Measurements from ENCODE around the gene PDE3A. TPM values are rescaled to one million over a fixed set of nuclear protein-coding genes. Genes with fewer than 3 reads are reported as not detected.

PDE3A gene
- total and polyA plus RNA-seq, 3 donors from 2014 or later: 1.6 to 4.8 (median 2.7) TPM

DNA sequence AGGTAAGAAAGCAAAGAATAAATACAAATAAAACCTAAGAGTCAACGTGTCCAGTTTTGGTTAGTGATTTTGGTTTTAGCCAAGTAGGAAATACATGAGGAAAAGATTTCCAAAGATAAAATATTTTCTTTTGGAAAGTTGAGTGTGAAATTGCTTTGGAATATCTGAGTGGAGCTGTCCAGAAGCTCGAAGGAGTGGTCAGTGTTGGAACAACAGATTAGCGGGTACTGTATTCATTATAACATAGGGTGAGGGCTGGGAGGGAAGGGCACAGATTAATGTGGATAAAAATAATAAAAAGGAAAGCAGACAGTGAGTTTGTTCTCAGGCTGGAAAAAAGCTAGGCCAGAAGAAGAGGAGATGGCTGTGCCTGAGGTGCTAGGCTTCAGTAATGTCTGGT lies 225.3 kb downstream of the PDE3A start:
- no peak for DNase-seq
- Histone ChIP-seq H3K27me3 (no peaks in the 10 kb centered on the region), H3K36me3 (ENCODE audit: low read depth, missing control alignments) (no peaks in the 10 kb centered on the region), H3K4me1 (no peaks in the 10 kb centered on the region), H3K4me3 (no peak overlapping the region), H3K9me3 (no peaks in the 10 kb centered on the region), H3K27ac (no peak overlapping the region)
- TF ChIP-seq, protein P1, sequence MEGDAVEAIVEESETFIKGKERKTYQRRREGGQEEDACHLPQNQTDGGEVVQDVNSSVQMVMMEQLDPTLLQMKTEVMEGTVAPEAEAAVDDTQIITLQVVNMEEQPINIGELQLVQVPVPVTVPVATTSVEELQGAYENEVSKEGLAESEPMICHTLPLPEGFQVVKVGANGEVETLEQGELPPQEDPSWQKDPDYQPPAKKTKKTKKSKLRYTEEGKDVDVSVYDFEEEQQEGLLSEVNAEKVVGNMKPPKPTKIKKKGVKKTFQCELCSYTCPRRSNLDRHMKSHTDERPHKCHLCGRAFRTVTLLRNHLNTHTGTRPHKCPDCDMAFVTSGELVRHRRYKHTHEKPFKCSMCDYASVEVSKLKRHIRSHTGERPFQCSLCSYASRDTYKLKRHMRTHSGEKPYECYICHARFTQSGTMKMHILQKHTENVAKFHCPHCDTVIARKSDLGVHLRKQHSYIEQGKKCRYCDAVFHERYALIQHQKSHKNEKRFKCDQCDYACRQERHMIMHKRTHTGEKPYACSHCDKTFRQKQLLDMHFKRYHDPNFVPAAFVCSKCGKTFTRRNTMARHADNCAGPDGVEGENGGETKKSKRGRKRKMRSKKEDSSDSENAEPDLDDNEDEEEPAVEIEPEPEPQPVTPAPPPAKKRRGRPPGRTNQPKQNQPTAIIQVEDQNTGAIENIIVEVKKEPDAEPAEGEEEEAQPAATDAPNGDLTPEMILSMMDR (IDR thresholded peaks at IDR 0.05): no peak
- no peak for TF ChIP-seq POLR2A (IDR thresholded peaks at IDR 0.05)
- WGBS, 2 donors: 73 to 89% methylated on average over 3 of the region's 3 CpGs
- intact Hi-C loops (cut with DNase I; ENCODE audit: low total_unique reads): no loop called here

DNA sequence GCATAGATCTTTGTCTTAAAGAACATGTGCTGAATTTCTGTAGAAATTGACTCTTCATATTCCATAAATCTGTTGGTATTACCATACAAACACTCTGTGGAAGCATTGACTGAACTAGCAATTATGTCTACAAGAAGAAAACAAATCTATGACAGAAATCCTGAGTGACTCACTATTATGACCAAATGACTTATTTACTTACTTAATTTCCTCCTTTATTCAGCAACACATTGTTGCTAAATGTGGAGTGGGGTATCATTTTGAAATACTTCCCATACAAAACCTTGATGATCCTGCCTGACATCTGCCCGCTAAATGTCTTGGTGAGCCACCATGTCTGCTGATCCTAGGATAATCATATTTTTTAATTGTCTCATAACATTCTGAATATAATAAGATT lies 227.7 kb downstream of the PDE3A start:
- H3K27ac ChIP-seq: no peak overlapping the region
- no peak for TF ChIP-seq POLR2A (IDR thresholded peaks at IDR 0.05)
- TF ChIP-seq, protein P1 (IDR thresholded peaks at IDR 0.05): no peak
- no peaks in the 10 kb centered on the region for H3K9me3 ChIP-seq
- intact Hi-C loops (cut with DNase I; ENCODE audit: low total_unique reads): no loop called here
- H3K4me3 ChIP-seq: no peak overlapping the region
- WGBS, 2 donors: 37 to 93% methylated on average over 1 of the region's 1 CpG
- H3K27me3 ChIP-seq: no peaks in the 10 kb centered on the region
- no peaks in the 10 kb centered on the region for H3K36me3 ChIP-seq (ENCODE audit: low read depth, missing control alignments)
- DNase-seq: no peak
- H3K4me1 ChIP-seq: no peaks in the 10 kb centered on the region

- Histone ChIP-seq H3K9me3 (no peaks in the 10 kb centered on the region), H3K27me3 (no peaks in the 10 kb centered on the region), H3K27ac (no peak overlapping the region), H3K4me1 (no peaks in the 10 kb centered on the region), H3K4me3 (no peak overlapping the region), H3K36me3 (ENCODE audit: low read depth, missing control alignments) (no peaks in the 10 kb centered on the region)
- no peak for TF ChIP-seq POLR2A (IDR thresholded peaks at IDR 0.05)
- TF ChIP-seq, protein P1 (IDR thresholded peaks at IDR 0.05): no peak
- intact Hi-C loops (cut with DNase I; ENCODE audit: low total_unique reads): no loop called here
- DNase-seq: no peak
Measured at GRCh38 chr12:20599757-20600156, 231.4 kb downstream of the PDE3A start.

GRCh38 chr12:20601668-20602280 lies 233.4 kb downstream of the PDE3A start:
- H3K4me1 ChIP-seq: no peaks in the 10 kb centered on the region
- 43 to 46% methylated on average over 2 of the region's 2 CpGs for WGBS, 2 donors
- DNase-seq: no peak

More at GRCh38 chr12:20601668-20602280, 233.4 kb downstream of the PDE3A start:
- intact Hi-C loops (cut with DNase I; ENCODE audit: low total_unique reads): no loop called here
- Histone ChIP-seq H3K27me3 (no peaks in the 10 kb centered on the region), H3K4me3 (no peak overlapping the region), H3K36me3 (ENCODE audit: low read depth, missing control alignments) (no peaks in the 10 kb centered on the region), H3K27ac (no peak overlapping the region), H3K9me3 (no peaks in the 10 kb centered on the region)
- TF ChIP-seq, protein P1 (IDR thresholded peaks at IDR 0.05): peak in 1 of 3 experiments; percentile 36
- no peak for TF ChIP-seq POLR2A (IDR thresholded peaks at IDR 0.05)
